Caco-2 (cell line): ENCODE measurements around the gene HNMT. TPM values are rescaled to one million over a fixed set of nuclear protein-coding genes. Genes with fewer than 3 reads are reported as not detected.

Experiments used
- BruUV-seq: library from RNA; stranded (reverse); fragments of 400-500 nt; replicated peaks from 2 replicates; lab custom pipeline; 2021; lab: Mats Ljungman, UMichigan
- CTCF ChIA-PET: fragments of 300-600 bp; sonication (Branson Sonifier 250); formaldehyde crosslinking; loops from one replicate; lab custom pipeline; 2022; ENCODE audit warnings: antibody characterized with exemption; lab: Charles Lee
- POLR2A ChIA-PET: fragments of 300-600 bp; sonication (Branson Sonifier 250); formaldehyde crosslinking; loops from one replicate; lab custom pipeline; 2022; ENCODE audit warnings: antibody characterized with exemption; lab: Charles Lee
- DNase-seq, 2 experiments: peaks; one replicate each; pipeline versions ENCODE4 v3.0.0 to v3.0.0-alpha.2; 2020 to 2022
- H3K27me3 ChIP-seq: replicated peaks from 2 replicates; pipeline ENCODE4 v1.6.0; 2011; ENCODE audit warnings: low read length; ENCODE audit not compliant: control insufficient read depth, insufficient read depth
- H3K36me3 ChIP-seq: 2 replicates; pipeline ENCODE4 v1.5.1; 2011; ENCODE audit warnings: low read length; ENCODE audit not compliant: control insufficient read depth, insufficient read depth
- H3K4me1 ChIP-seq: fragments of 250-450 bp; sonication (Bioruptor Pico); 2 replicates; pipeline ENCODE4 v1.5.1; 2020; ENCODE audit warnings: mild to moderate bottlenecking
- H3K4me3 ChIP-seq: 2 replicates; pipeline ENCODE4 v1.5.1; 2011; ENCODE audit warnings: low read depth, mild to moderate bottlenecking, control low read depth, low read length
- H3K9me3 ChIP-seq: fragments of 250-450 bp; sonication (Bioruptor Pico); 2 replicates; pipeline ENCODE4 v1.5.1; 2020; ENCODE audit warnings: mild to moderate bottlenecking, moderate library complexity
- H3K27ac Mint-ChIP-seq: one replicate; pipeline ENCODE4 v1.8.0; 2022; ENCODE audit warnings: mixed read lengths; ENCODE audit not compliant: unreplicated experiment
- H3K27me3 Mint-ChIP-seq: one replicate; pipeline ENCODE4 v1.8.0; 2022; ENCODE audit warnings: mixed read lengths; ENCODE audit not compliant: insufficient read depth, unreplicated experiment
- H3K36me3 Mint-ChIP-seq: one replicate; pipeline ENCODE4 v1.8.0; 2022; ENCODE audit warnings: mild to moderate bottlenecking, mixed read lengths; ENCODE audit not compliant: insufficient read depth, unreplicated experiment
- H3K4me1 Mint-ChIP-seq: one replicate; pipeline ENCODE4 v1.8.0; 2022; ENCODE audit warnings: low read depth, mixed read lengths; ENCODE audit not compliant: unreplicated experiment
- H3K4me3 Mint-ChIP-seq: one replicate; pipeline ENCODE4 v1.8.0; 2022; ENCODE audit warnings: mild to moderate bottlenecking, moderate library complexity, mixed read lengths; ENCODE audit not compliant: unreplicated experiment
- H3K9me3 Mint-ChIP-seq: one replicate; pipeline ENCODE4 v1.8.0; 2022; ENCODE audit warnings: mixed read lengths; ENCODE audit not compliant: unreplicated experiment
- intact Hi-C: fragments of 100-400 bp; cut with micrococcal nuclease; formaldehyde crosslinking; loops from one replicate; pipeline ENCODE4 v1.10.0; 2022; ENCODE audit not compliant: unreplicated experiment
- total RNA-seq: library from RNA; stranded (reverse); gene quantifications from 2 replicates; pipeline ENCODE4 v1.2.3, GENCODE V29; 2022
- TF ChIP-seq, protein P1 (sequence below), 2 experiments: fragments of 200-600 bp in 1 of 2; IDR thresholded peaks; 1 replicate in 1 of 2; 2 replicates in 1 of 2; pipeline versions ENCODE4 v1.5.1 to v1.8.0; 2011 to 2022; ENCODE audit warnings: antibody characterized with exemption in 1 of 2, control low read depth in 1 of 2, inconsistent platforms in 1 of 2, low read depth in 1 of 2, low read length in 1 of 2, mild to moderate bottlenecking in 1 of 2, moderate library complexity in 1 of 2; ENCODE audit not compliant: insufficient read depth in 1 of 2, severe bottlenecking in 1 of 2, unreplicated experiment in 1 of 2

The HNMT gene
- total RNA-seq, 1 experiment from 2014 or later = 42.8 TPM

DNA sequence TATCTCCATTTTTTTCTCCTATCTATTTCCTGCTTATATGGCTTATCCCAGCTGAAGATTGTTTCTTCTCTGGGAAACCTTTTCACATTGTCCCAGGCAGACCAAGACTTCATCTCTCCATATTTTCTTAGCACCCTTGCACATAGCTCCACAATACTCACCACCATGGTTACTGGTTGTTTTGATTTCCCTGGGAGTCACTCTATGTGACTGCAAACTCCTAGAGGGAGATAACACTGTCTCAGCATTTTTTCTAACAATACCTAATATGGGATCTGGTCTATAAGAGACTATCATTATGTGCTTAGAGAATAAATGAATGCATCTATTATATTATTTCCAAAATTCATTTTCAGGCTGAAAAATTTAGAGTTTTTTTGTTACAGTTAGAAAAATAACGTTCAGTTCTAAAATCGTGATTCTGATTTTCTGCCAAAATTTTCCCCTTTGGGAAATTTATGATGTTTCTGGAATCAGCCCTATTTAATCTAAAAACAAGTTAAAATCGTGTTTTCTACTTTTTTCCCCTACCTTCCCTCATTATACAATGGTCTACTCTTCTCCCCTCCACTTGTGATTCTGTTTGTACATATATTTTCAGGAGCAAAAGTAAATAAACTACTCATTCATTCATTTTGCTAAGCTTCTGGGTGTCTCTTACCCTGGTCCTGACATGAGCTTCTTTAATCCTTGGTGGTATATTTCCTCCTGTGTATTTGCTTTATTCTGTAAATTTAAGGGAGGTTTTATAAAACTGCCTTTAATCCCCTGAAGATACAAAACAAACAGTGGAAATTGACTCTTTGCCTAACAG lies 95.4 kb downstream of the HNMT start:
- H3K9me3 Mint-ChIP-seq = no peaks in the 10 kb centered on the region
- CTCF ChIA-PET = no interaction called here
- no peaks in the 10 kb centered on the region for H3K4me1 Mint-ChIP-seq
- DNase-seq = no peak
- TF ChIP-seq, protein P1, sequence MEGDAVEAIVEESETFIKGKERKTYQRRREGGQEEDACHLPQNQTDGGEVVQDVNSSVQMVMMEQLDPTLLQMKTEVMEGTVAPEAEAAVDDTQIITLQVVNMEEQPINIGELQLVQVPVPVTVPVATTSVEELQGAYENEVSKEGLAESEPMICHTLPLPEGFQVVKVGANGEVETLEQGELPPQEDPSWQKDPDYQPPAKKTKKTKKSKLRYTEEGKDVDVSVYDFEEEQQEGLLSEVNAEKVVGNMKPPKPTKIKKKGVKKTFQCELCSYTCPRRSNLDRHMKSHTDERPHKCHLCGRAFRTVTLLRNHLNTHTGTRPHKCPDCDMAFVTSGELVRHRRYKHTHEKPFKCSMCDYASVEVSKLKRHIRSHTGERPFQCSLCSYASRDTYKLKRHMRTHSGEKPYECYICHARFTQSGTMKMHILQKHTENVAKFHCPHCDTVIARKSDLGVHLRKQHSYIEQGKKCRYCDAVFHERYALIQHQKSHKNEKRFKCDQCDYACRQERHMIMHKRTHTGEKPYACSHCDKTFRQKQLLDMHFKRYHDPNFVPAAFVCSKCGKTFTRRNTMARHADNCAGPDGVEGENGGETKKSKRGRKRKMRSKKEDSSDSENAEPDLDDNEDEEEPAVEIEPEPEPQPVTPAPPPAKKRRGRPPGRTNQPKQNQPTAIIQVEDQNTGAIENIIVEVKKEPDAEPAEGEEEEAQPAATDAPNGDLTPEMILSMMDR (IDR thresholded peaks at IDR 0.05; ENCODE audit: insufficient read depth in 1 of 2, low read depth in 1 of 2, low read length in 1 of 2, severe bottlenecking in 1 of 2, unreplicated experiment in 1 of 2) = no peak
- BruUV-seq = no TSS peak
- Histone ChIP-seq H3K4me3 (no peak overlapping the region), H3K36me3 (no peaks in the 10 kb centered on the region), H3K4me1 (peaks cover 18% of the 10 kb centered on the region; the same call in 1 of the 2 replicates), H3K9me3 (no peaks in the 10 kb centered on the region), H3K27me3 (no peaks in the 10 kb centered on the region)
- H3K36me3 Mint-ChIP-seq = no peaks in the 10 kb centered on the region
- no peaks in the 10 kb centered on the region for H3K27me3 Mint-ChIP-seq
- no peak overlapping the region for H3K27ac Mint-ChIP-seq
- H3K4me3 Mint-ChIP-seq = no peak overlapping the region
- intact Hi-C loops = no loop called here
- POLR2A ChIA-PET = no interaction called here

DNA sequence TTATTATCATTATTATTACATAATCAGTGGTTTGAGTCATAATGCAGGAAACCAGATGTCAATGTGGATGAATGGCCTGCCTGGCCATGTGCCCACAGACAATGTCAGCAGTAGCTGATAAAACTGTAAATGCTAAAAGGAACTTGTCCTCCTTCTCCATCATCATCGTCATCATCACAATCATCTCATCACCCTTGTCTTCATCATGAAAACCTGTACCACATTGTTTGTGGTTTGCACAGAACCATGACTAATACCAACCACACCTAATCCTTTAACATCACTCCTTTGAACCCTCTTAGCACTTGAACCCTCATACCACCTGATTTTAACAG lies 96.0 kb downstream of the HNMT start:
- H3K27me3 ChIP-seq = no peaks in the 10 kb centered on the region
- Mint-ChIP-seq H3K4me3 (no peak overlapping the region), H3K27ac (no peak overlapping the region), H3K4me1 (no peaks in the 10 kb centered on the region), H3K36me3 (no peaks in the 10 kb centered on the region), H3K27me3 (no peaks in the 10 kb centered on the region), H3K9me3 (no peaks in the 10 kb centered on the region)
- intact Hi-C loops = no loop called here
- H3K36me3 ChIP-seq = no peaks in the 10 kb centered on the region
- TF ChIP-seq, protein P1 (IDR thresholded peaks at IDR 0.05; ENCODE audit: insufficient read depth in 1 of 2, low read depth in 1 of 2, low read length in 1 of 2, severe bottlenecking in 1 of 2, unreplicated experiment in 1 of 2) = no peak
- POLR2A ChIA-PET = no interaction called here
- no peaks in the 10 kb centered on the region for H3K9me3 ChIP-seq
- no peak for DNase-seq
- peaks cover 18% of the 10 kb centered on the region; the same call in 1 of the 2 replicates for H3K4me1 ChIP-seq
- no peak overlapping the region for H3K4me3 ChIP-seq
- CTCF ChIA-PET = no interaction called here
- BruUV-seq = no TSS peak

- no TSS peak for BruUV-seq
- Histone ChIP-seq H3K36me3 (no peaks in the 10 kb centered on the region), H3K4me1 (peaks cover 18% of the 10 kb centered on the region; the same call in 1 of the 2 replicates), H3K4me3 (no peak overlapping the region), H3K27me3 (no peaks in the 10 kb centered on the region), H3K9me3 (no peaks in the 10 kb centered on the region)
- intact Hi-C loops = no loop called here
- CTCF ChIA-PET = no interaction called here
- Mint-ChIP-seq H3K27ac (no peak overlapping the region), H3K36me3 (no peaks in the 10 kb centered on the region), H3K4me1 (no peaks in the 10 kb centered on the region), H3K4me3 (no peak overlapping the region), H3K27me3 (no peaks in the 10 kb centered on the region), H3K9me3 (no peaks in the 10 kb centered on the region)
- POLR2A ChIA-PET = no interaction called here
- no peak for DNase-seq
- TF ChIP-seq, protein P1 (IDR thresholded peaks at IDR 0.05; ENCODE audit: insufficient read depth in 1 of 2, low read depth in 1 of 2, low read length in 1 of 2, severe bottlenecking in 1 of 2, unreplicated experiment in 1 of 2) = no peak
Measured at GRCh38 chr2:138061961-138062360, 97.7 kb downstream of the HNMT start.
